Stimulated activated CD4-positive, alpha-beta T cell treated with anti-CD3 and anti-CD28 coated beads, Interleukin-15, amount 100 ng/mL, for 24 hours (primary cell): ENCODE results near the gene ZCCHC17.

Source experiments
- DNase-seq: peaks from one replicate; pipeline ENCODE4 v3.0.0-alpha.2; 2020

The ZCCHC17 gene

GRCh38 chr1:31308036-31308435 lies 11.2 kb downstream of the ZCCHC17 start:
- no peak for DNase-seq

- DNase-seq = no peak
Observed at GRCh38 chr1:31310198-31310597, 13.4 kb downstream of the ZCCHC17 start.

- DNase-seq = no peak
Observed at GRCh38 chr1:31315902-31316301, 19.1 kb downstream of the ZCCHC17 start.

GRCh38 chr1:31318146-31318545 lies 21.3 kb downstream of the ZCCHC17 start:
- DNase-seq = no peak

GRCh38 chr1:31324093-31324492 lies 27.3 kb downstream of the ZCCHC17 start:
- DNase-seq = no peak

- no peak for DNase-seq
Observed at GRCh38 chr1:31324992-31325391, 28.2 kb downstream of the ZCCHC17 start.

- no peak for DNase-seq
Observed at GRCh38 chr1:31326461-31326860, 29.6 kb downstream of the ZCCHC17 start.

- DNase-seq = no peak
Observed at GRCh38 chr1:31327381-31327780, 30.5 kb downstream of the ZCCHC17 start.

GRCh38 chr1:31335007-31335406 lies 38.2 kb downstream of the ZCCHC17 start:
- DNase-seq = no peak

- no peak for DNase-seq
Observed at GRCh38 chr1:31336687-31337467, 40.0 kb downstream of the ZCCHC17 start.

- no peak for DNase-seq
Observed at GRCh38 chr1:31344503-31344902, 47.7 kb downstream of the ZCCHC17 start.

GRCh38 chr1:31345635-31346034 lies 48.8 kb downstream of the ZCCHC17 start:
- DNase-seq = no peak

- no peak for DNase-seq
Observed at GRCh38 chr1:31346785-31347184, 50.0 kb downstream of the ZCCHC17 start.

GRCh38 chr1:31348449-31348848 lies 51.6 kb downstream of the ZCCHC17 start:
- DNase-seq = no peak

GRCh38 chr1:31354283-31354682 lies 57.5 kb downstream of the ZCCHC17 start:
- DNase-seq = no peak

- no peak for DNase-seq
Observed at GRCh38 chr1:31356427-31356826, 59.6 kb downstream of the ZCCHC17 start.

GRCh38 chr1:31361607-31362006 lies 64.8 kb downstream of the ZCCHC17 start:
- no peak for DNase-seq

- DNase-seq = no peak
Observed at GRCh38 chr1:31362032-31362431, 65.2 kb downstream of the ZCCHC17 start.

GRCh38 chr1:31364561-31365250 lies 67.9 kb downstream of the ZCCHC17 start:
- DNase-seq = no peak

GRCh38 chr1:31366796-31367195 lies 70.0 kb downstream of the ZCCHC17 start:
- no peak for DNase-seq

GRCh38 chr1:31368611-31369107 lies 71.8 kb downstream of the ZCCHC17 start:
- no peak for DNase-seq

- no peak for DNase-seq
Observed at GRCh38 chr1:31370021-31370420, 73.2 kb downstream of the ZCCHC17 start.

GRCh38 chr1:31370565-31370964 lies 73.7 kb downstream of the ZCCHC17 start:
- DNase-seq = no peak
